LNCaP clone FGC (cell line): ENCODE data around the gene GOLGA8N.

ENCODE experiments used
- DNase-seq: peaks from one replicate; pipeline ENCODE4 v3.0.0-alpha.2; 2011; ENCODE audit warnings: low read depth
- H3K4me3 ChIP-seq: 2 replicates; pipeline ENCODE4 v1.5.1; 2011; ENCODE audit warnings: mild to moderate bottlenecking, low read depth, low read length, control low read depth
- TF ChIP-seq, protein P1 (sequence below): IDR thresholded peaks from 2 replicates; pipeline ENCODE4 v1.5.1; 2012; ENCODE audit warnings: mild to moderate bottlenecking; ENCODE audit not compliant: control insufficient read depth, insufficient read depth; ENCODE audit errors: extremely low read depth

Gene GOLGA8N

DNA sequence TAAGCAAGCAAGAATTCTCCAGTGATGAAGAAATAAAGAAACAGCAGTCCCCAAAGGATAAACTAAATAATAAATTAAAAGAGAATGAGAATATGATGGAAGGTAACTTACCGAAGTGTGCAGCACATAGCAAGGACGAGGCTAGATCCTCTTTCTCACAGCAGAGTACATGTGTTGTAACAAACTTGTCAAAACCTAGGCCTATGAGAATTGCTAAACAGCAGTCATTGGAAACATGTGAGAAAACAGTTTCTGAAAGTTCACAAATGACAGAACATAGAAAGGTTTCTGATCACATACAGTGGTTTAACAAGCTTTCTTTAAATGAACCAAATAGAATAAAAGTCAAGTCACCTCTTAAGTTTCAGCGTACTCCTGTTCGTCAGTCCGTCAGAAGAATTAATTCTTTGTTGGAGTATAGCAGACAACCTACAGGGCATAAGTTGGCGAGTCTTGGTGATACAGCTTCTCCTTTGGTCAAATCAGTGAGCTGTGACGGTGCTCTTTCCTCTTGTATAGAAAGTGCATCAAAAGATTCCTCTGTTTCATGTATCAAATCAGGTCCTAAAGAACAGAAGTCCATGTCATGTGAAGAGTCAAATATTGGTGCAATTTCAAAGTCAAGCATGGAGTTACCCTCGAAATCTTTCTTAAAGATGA lies 43.8 kb downstream of the GOLGA8N start:
- TF ChIP-seq, protein P1, sequence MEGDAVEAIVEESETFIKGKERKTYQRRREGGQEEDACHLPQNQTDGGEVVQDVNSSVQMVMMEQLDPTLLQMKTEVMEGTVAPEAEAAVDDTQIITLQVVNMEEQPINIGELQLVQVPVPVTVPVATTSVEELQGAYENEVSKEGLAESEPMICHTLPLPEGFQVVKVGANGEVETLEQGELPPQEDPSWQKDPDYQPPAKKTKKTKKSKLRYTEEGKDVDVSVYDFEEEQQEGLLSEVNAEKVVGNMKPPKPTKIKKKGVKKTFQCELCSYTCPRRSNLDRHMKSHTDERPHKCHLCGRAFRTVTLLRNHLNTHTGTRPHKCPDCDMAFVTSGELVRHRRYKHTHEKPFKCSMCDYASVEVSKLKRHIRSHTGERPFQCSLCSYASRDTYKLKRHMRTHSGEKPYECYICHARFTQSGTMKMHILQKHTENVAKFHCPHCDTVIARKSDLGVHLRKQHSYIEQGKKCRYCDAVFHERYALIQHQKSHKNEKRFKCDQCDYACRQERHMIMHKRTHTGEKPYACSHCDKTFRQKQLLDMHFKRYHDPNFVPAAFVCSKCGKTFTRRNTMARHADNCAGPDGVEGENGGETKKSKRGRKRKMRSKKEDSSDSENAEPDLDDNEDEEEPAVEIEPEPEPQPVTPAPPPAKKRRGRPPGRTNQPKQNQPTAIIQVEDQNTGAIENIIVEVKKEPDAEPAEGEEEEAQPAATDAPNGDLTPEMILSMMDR: no peak
- no peak overlapping the region for H3K4me3 ChIP-seq
- DNase-seq: no peak

DNA sequence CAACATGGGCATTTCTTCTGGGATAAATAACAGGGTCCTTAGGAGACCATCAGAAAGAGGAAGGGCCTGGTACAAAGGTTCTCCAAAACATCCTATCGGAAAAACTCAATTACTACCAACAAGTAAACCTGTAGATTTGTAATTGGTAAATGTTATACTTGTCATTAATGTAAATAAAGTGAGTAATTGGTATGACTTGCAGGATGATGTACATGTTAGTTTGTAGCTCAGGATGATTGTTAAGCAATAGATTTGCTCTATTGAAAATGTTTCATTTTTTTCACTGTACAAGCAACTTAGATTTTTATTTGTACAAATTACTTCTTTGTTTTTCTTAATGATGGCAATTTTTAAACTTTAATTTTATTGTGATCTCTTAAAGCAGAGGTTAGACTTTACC lies 44.4 kb downstream of the GOLGA8N start:
- H3K4me3 ChIP-seq: no peak overlapping the region
- no peak for DNase-seq
- TF ChIP-seq, protein P1: no peak

DNA sequence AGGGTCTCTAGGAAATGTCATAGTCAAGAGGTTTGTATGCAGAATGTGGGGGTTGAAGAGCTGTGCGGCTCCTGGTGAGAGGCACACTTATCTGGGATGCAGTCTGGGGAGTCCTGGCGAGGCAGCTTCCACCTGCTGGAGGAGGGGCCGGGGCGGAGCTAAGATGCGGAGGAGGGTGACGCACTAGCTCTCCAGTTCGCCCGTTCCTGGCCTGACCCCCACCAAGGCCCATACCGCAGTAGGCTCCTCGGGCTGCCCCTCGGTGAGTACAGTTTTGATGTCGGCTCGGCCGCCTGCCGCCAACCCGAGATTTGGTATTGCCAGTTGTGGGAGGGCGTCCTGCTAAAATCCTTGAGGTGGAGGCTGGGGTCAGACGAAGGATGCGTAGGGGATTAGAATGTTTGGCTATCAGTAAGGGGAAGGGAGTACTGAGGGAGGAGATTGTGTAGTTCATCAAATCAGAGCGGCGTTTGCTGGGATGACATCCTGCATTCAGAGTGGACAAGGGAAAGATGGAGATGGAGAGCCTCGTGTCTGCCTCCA lies 48.3 kb downstream of the GOLGA8N start, which contains the start of gene SCG5:
TSS of gene SCG5 (plus strand) at position 194 of the 543 bp plus-strand sequence. CDS start 1,883 bp downstream, outside the sequence.
- TF ChIP-seq, protein P1: no peak
- H3K4me3 ChIP-seq: no peak within 1 kb of the TSS
- no peak for DNase-seq

DNA sequence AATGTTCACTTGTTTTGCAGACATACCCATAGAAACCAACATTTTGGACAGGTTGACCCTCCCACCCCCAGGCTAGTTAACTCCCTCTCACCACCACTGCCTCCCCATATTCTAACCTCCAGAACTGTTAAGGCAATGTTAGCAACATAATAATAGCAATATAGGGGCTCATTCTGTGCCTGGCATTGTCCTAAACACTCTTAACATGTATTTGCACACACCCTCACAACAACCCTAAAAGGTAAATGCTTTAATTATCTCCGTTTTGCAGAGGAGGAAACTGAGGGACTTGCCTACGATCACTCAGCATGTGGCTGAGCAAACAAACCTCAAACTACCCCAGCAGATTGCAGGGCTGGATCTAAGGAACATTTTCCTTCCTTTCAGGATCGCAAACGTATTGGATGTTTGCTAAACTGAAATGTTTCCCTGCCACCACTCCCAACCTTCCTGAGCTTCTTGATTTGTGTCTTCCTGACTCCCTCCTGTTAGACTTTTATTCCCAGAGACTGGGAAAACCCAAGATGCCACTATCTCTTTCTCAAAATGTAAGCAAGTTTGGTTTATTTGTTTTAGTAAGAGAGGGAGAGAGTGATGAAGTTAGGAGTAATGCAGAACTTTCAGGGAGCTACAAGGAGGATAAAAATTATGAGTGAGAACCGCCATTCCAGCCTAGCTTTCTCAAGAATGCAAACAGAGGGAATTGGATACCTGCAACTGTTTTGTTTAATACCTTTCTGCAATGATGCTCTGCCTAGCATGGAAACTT lies 49.6 kb downstream of the GOLGA8N start:
- no peak overlapping the region for H3K4me3 ChIP-seq
- no peak for DNase-seq
- TF ChIP-seq, protein P1: no peak

DNA sequence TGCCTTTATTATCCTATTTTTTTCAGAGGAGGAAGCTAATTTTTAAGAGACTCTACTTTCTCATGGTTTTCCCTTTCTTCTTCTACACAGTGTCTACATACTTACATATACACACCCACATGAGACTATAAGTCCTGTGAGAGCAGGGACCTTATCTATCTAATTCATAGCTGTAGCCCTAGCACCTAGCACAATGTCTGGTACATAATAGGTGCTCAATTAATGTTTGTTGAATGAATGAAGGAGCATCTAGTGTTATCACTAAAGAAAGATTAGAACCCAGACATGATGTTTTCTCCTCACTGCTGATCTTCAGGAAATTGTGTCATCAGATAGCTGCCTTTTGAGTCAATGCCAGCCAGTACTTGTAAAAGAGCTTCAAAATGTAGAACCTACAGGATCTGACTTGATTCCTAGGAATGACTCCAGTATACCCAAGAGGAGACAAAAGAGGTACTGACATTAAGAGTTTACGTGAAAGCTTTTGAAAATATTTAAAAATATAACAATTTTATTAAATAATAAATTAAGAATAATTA lies 50.7 kb downstream of the GOLGA8N start:
- TF ChIP-seq, protein P1: no peak
- no peak for DNase-seq
- H3K4me3 ChIP-seq: no peak overlapping the region

DNA sequence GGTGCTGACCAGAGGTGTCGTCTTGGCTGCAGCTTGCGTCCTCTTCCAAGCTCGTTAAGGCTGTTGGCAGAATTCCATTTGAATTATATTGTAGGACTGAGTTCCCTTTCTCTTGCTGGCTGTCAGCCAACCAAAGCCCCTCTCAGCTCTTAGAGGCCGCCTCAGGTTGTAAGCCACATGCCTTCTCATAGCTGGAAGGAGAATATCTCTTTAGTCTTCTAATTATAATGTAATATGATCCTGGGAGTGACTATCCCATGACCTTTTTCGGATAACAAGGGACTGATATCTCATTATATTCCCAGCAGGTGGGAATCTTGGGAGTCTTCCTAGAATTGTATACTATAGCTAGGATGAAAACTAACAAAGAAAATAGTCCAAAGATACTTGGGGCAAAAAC lies 53.0 kb downstream of the GOLGA8N start:
- TF ChIP-seq, protein P1: no peak
- no peak for DNase-seq
- H3K4me3 ChIP-seq: no peak overlapping the region
